HCT116 (cell line): Measurements from ENCODE around the gene EZH1.

Experiments used
- CEBPB ChIP-seq: IDR thresholded peaks from 2 replicates; pipeline ENCODE4 v1.6.1; 2012; ENCODE audit warnings: low read depth
- EZH2 ChIP-seq: fragments of 200-600 bp; sonication (generic); IDR thresholded peaks from 2 replicates; pipeline ENCODE4 v1.6.1; 2017; ENCODE audit warnings: antibody characterized with exemption, mixed run types
- FOSL1 ChIP-seq: IDR thresholded peaks from 2 replicates; pipeline ENCODE4 v1.6.1; 2012; ENCODE audit warnings: low read depth
- JUND ChIP-seq: IDR thresholded peaks from 2 replicates; pipeline ENCODE4 v1.6.1; 2012
- POLR2A ChIP-seq: IDR thresholded peaks from 2 replicates; pipeline ENCODE4 v1.7.0; 2011; ENCODE audit warnings: borderline replicate concordance; ENCODE audit not compliant: insufficient read depth, insufficient read length; ENCODE audit errors: extremely low read depth
- POLR2AphosphoS5 ChIP-seq: IDR thresholded peaks from 2 replicates; pipeline ENCODE4 v1.6.1; 2011; ENCODE audit warnings: mild to moderate bottlenecking, low read depth, low read length, moderate library complexity
- RAD21 ChIP-seq: IDR thresholded peaks from 2 replicates; pipeline ENCODE4 v1.6.1; 2012; ENCODE audit warnings: low read depth, mild to moderate bottlenecking
- SIN3A ChIP-seq: IDR thresholded peaks from 2 replicates; pipeline ENCODE4 v1.6.1; 2012; ENCODE audit warnings: low read depth
- TCF7L2 ChIP-seq: IDR thresholded peaks from 2 replicates; pipeline ENCODE4 v1.7.0; 2011; ENCODE audit warnings: borderline replicate concordance, inconsistent platforms; ENCODE audit not compliant: insufficient read depth, insufficient read length; ENCODE audit errors: extremely low read depth
- YY1 ChIP-seq: IDR thresholded peaks from 2 replicates; pipeline ENCODE4 v1.6.1; 2011; ENCODE audit warnings: low read length, low read depth, moderate library complexity, mild to moderate bottlenecking; ENCODE audit not compliant: insufficient replicate concordance; ENCODE audit errors: extremely low read depth
- TF ChIP-seq, protein P1 (sequence below), 3 experiments: fragments of 200-600 bp in 1 of 3; sonication (generic) in 1 of 3; IDR thresholded peaks in 2 of 3; conservative IDR thresholded peaks in 1 of 3; 2 replicates each; pipeline ENCODE4 v1.5.1; 2012 to 2017; ENCODE audit warnings: low read depth in 2 of 3, low read length in 2 of 3, antibody characterized with exemption in 1 of 3, borderline replicate concordance in 1 of 3, control low read depth in 1 of 3, mild to moderate bottlenecking in 1 of 3, mixed read lengths in 1 of 3, mixed run types in 1 of 3, moderate library complexity in 1 of 3; ENCODE audit not compliant: insufficient read depth in 1 of 3
- TF ChIP-seq, protein P2 (sequence below): IDR thresholded peaks from 2 replicates; pipeline ENCODE4 v1.6.1; 2012; ENCODE audit warnings: low read depth

DNA sequence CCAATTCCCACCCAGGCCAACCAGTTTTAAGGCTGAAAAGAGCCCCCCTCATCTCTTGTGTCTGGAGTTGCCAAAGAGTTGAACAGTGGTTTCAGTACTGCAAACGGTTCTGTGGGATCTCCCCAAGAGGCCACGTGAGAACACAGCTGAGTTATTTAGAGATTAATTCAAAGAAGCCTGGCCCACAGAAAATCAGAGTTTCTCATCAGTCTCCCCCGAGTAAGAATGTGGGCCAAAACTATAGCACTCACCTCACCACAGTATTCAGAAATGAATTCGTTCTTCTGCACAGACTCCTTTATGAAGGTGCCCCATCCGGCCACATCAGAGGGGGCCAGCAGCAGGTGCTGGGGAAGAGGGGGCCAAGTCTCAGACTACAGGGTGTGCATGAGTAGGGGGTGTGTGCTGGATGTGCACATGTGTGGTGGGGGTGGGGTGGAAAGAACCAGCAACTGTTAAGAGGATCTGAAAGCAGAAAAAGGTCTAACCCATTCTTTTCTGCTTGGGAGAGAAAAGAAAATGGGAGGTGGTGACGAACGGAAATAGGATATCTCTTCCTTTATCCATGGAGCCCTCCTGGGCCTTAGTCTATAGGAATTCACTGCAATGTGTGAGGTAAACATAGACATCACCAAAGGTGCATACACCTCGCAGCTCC, 39.9 kb downstream of the EZH1 start:
- TF ChIP-seq, protein P1, sequence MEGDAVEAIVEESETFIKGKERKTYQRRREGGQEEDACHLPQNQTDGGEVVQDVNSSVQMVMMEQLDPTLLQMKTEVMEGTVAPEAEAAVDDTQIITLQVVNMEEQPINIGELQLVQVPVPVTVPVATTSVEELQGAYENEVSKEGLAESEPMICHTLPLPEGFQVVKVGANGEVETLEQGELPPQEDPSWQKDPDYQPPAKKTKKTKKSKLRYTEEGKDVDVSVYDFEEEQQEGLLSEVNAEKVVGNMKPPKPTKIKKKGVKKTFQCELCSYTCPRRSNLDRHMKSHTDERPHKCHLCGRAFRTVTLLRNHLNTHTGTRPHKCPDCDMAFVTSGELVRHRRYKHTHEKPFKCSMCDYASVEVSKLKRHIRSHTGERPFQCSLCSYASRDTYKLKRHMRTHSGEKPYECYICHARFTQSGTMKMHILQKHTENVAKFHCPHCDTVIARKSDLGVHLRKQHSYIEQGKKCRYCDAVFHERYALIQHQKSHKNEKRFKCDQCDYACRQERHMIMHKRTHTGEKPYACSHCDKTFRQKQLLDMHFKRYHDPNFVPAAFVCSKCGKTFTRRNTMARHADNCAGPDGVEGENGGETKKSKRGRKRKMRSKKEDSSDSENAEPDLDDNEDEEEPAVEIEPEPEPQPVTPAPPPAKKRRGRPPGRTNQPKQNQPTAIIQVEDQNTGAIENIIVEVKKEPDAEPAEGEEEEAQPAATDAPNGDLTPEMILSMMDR (IDR thresholded peaks at IDR 0.05 in 2 of 3, conservative IDR thresholded peaks at IDR 0.05 in 1 of 3; ENCODE audit: borderline replicate concordance in 1 of 3, insufficient read depth in 1 of 3, low read depth in 2 of 3, low read length in 2 of 3) = no peak
- TF ChIP-seq CEBPB (no peak), EZH2 (no peak), TCF7L2 (no peak), JUND (no peak), SIN3A (no peak), POLR2AphosphoS5 (no peak), POLR2A (no peak), FOSL1 (no peak), RAD21 (no peak), YY1 (no peak)
- TF ChIP-seq, protein P2, sequence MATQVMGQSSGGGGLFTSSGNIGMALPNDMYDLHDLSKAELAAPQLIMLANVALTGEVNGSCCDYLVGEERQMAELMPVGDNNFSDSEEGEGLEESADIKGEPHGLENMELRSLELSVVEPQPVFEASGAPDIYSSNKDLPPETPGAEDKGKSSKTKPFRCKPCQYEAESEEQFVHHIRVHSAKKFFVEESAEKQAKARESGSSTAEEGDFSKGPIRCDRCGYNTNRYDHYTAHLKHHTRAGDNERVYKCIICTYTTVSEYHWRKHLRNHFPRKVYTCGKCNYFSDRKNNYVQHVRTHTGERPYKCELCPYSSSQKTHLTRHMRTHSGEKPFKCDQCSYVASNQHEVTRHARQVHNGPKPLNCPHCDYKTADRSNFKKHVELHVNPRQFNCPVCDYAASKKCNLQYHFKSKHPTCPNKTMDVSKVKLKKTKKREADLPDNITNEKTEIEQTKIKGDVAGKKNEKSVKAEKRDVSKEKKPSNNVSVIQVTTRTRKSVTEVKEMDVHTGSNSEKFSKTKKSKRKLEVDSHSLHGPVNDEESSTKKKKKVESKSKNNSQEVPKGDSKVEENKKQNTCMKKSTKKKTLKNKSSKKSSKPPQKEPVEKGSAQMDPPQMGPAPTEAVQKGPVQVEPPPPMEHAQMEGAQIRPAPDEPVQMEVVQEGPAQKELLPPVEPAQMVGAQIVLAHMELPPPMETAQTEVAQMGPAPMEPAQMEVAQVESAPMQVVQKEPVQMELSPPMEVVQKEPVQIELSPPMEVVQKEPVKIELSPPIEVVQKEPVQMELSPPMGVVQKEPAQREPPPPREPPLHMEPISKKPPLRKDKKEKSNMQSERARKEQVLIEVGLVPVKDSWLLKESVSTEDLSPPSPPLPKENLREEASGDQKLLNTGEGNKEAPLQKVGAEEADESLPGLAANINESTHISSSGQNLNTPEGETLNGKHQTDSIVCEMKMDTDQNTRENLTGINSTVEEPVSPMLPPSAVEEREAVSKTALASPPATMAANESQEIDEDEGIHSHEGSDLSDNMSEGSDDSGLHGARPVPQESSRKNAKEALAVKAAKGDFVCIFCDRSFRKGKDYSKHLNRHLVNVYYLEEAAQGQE = no peak
